Measurements from ENCODE around the gene SLC7A4. TPM values are rescaled to one million over a fixed set of nuclear protein-coding genes. Genes with fewer than 3 reads are reported as not detected.

The SLC7A4 gene
- total and polyA plus RNA-seq, 12 donors: 0.07 to 0.78 (median 0.17) TPM; not detected in 7

- ATAC-seq: no peak
- no peaks in the 10 kb centered on the region for H3K27me3 ChIP-seq
- TF ChIP-seq CTCF (IDR thresholded peaks at IDR 0.05): no peak
- intact Hi-C loops (cut with DNase I): no loop called here
- peaks cover 11 to 23% (median 20%) of the 10 kb centered on the region in 9 donors for H3K4me1 ChIP-seq
- H3K9me3 ChIP-seq: no peaks in the 10 kb centered on the region
- WGBS, 2 donors: 89 to 91% methylated on average over 27 of the region's 27 CpGs
- H3K4me3 ChIP-seq: no peak overlapping the region
- H3K36me3 ChIP-seq: peaks cover 0 to 86% (median 38%) of the 10 kb centered on the region in 9 donors
- H3K27ac ChIP-seq: no peak overlapping the region
- no peak for DNase-seq
Measured at GRCh38 chr22:20996598-20997535, 35.5 kb downstream of the SLC7A4 start.

- H3K9me3 ChIP-seq: no peaks in the 10 kb centered on the region
- intact Hi-C loops (cut with DNase I): no loop called here
Measured at GRCh38 chr22:20996031-20996410, 36.3 kb downstream of the SLC7A4 start.

GRCh38 chr22:20995329-20996030 lies 36.9 kb downstream of the SLC7A4 start:
- 91 to 94% methylated on average over 23 of the region's 23 CpGs for WGBS, 2 donors
- H3K4me1 ChIP-seq: peaks cover 1 to 14% (median 11%) of the 10 kb centered on the region in 9 donors
- H3K36me3 ChIP-seq: peaks cover 0 to 100% (median 42%) of the 10 kb centered on the region in 9 donors
- H3K27ac ChIP-seq: no peak overlapping the region
- no peak for DNase-seq
- TF ChIP-seq CTCF (IDR thresholded peaks at IDR 0.05): no peak
- no peak for ATAC-seq
- no peaks in the 10 kb centered on the region for H3K9me3 ChIP-seq
- H3K27me3 ChIP-seq: no peaks in the 10 kb centered on the region
- no peak overlapping the region for H3K4me3 ChIP-seq
- intact Hi-C loops (cut with DNase I): no loop called here

More at GRCh38 chr22:20996031-20996410, 36.3 kb downstream of the SLC7A4 start:
- TF ChIP-seq CTCF (IDR thresholded peaks at IDR 0.05): no peak
- Histone ChIP-seq H3K36me3 (peaks cover 0 to 95% (median 42%) of the 10 kb centered on the region in 9 donors), H3K27me3 (no peaks in the 10 kb centered on the region), H3K4me1 (peaks cover 7 to 19% (median 16%) of the 10 kb centered on the region in 9 donors), H3K27ac (no peak overlapping the region), H3K4me3 (no peak overlapping the region)
- ATAC-seq (no peak), DNase-seq (no peak)
- 94% methylated on average over 10 of the region's 10 CpGs for WGBS, 2 donors

GRCh38 chr22:20994902-20995241 lies 37.5 kb downstream of the SLC7A4 start:
- Histone ChIP-seq H3K9me3 (no peaks in the 10 kb centered on the region), H3K27ac (no peak overlapping the region), H3K4me3 (no peak overlapping the region), H3K27me3 (no peaks in the 10 kb centered on the region), H3K4me1 (peaks cover 0 to 8% (median 5%) of the 10 kb centered on the region in 9 donors), H3K36me3 (peaks cover 0 to 100% (median 36%) of the 10 kb centered on the region in 9 donors)
- intact Hi-C loops (cut with DNase I): no loop called here
- no peak for TF ChIP-seq CTCF (IDR thresholded peaks at IDR 0.05)
- 92 to 93% methylated on average over 10 of the region's 10 CpGs for WGBS, 2 donors
- DNase-seq: no peak
- ATAC-seq: no peak
